Neuronal stem cell (in vitro differentiated cells): Measurements from ENCODE around the gene SAT1.
"Not testable (repeated sequence)": the region's sequence is repeated elsewhere in the genome, so short reads cannot be mapped to it uniquely, and the experiment has no call there.

Source experiments
- DNase-seq: peaks from one replicate; pipeline ENCODE4 v3.0.0-alpha.2; 2013; ENCODE audit warnings: low spot score
- H2AFZ ChIP-seq: one replicate; pipeline ENCODE4 v1.6.1; 2013; ENCODE audit warnings: mild to moderate bottlenecking, low read length, inconsistent platforms
- H2AK5ac ChIP-seq: 2 replicates; pipeline ENCODE4 v1.6.1; 2013; ENCODE audit warnings: low read depth, mild to moderate bottlenecking, inconsistent platforms, low read length, moderate library complexity, mixed read lengths
- H2BK120ac ChIP-seq: 2 replicates; pipeline ENCODE4 v1.6.1; 2013; ENCODE audit warnings: low read depth, mild to moderate bottlenecking, inconsistent platforms, low read length, moderate library complexity, mixed read lengths
- H2BK12ac ChIP-seq: one replicate; pipeline ENCODE4 v1.6.1; 2013; ENCODE audit warnings: low read length, inconsistent platforms
- H2BK15ac ChIP-seq: 2 replicates; pipeline ENCODE4 v1.6.1; 2013; ENCODE audit warnings: mild to moderate bottlenecking, low read length, inconsistent platforms, mixed read lengths
- H2BK5ac ChIP-seq: one replicate; pipeline ENCODE4 v1.6.1; 2013; ENCODE audit warnings: inconsistent platforms, mild to moderate bottlenecking, low read length, moderate library complexity
- H3K14ac ChIP-seq: one replicate; pipeline ENCODE4 v1.6.1; 2013; ENCODE audit warnings: low read length, inconsistent platforms
- H3K18ac ChIP-seq: 2 replicates; pipeline ENCODE4 v1.6.1; 2013; ENCODE audit warnings: low read length, inconsistent platforms
- H3K23ac ChIP-seq: 2 replicates; pipeline ENCODE4 v1.6.1; 2013; ENCODE audit warnings: low read depth, mild to moderate bottlenecking, mixed read lengths, low read length, inconsistent platforms; ENCODE audit not compliant: poor library complexity
- H3K27ac ChIP-seq: replicated peaks from 3 replicates; pipeline ENCODE4 v1.5.1; 2013; ENCODE audit warnings: low read length, inconsistent platforms
- H3K27me3 ChIP-seq, 3 experiments: 2 replicates each; pipeline ENCODE4 v1.6.1; 2013; ENCODE audit warnings: low read length in 3 of 3, mild to moderate bottlenecking in 2 of 3, inconsistent platforms in 1 of 3, low read depth in 1 of 3, mixed read lengths in 1 of 3, moderate library complexity in 1 of 3; ENCODE audit not compliant: control insufficient read depth in 3 of 3, insufficient read depth in 3 of 3
- H3K36me3 ChIP-seq, 2 donors: replicated peaks in 1 of 2; 2 replicates each; pipeline ENCODE4 v1.6.1; 2013; ENCODE audit warnings: low read length in 2 of 2; ENCODE audit not compliant: control insufficient read depth in 2 of 2, insufficient read depth in 2 of 2
- H3K4ac ChIP-seq: 2 replicates; pipeline ENCODE4 v1.6.1; 2013; ENCODE audit warnings: inconsistent platforms, mild to moderate bottlenecking, low read length, moderate library complexity
- H3K4me1 ChIP-seq, 2 donors: 1 replicate in 1 of 2; 2 replicates in 1 of 2; pipeline ENCODE4 v1.6.1; 2013; ENCODE audit warnings: low read length in 2 of 2, low read depth in 1 of 2; ENCODE audit not compliant: control insufficient read depth in 2 of 2, insufficient read depth in 1 of 2
- H3K4me2 ChIP-seq: one replicate; pipeline ENCODE4 v1.6.1; 2013; ENCODE audit warnings: mild to moderate bottlenecking, low read length, inconsistent platforms; ENCODE audit not compliant: insufficient read depth, poor library complexity, severe bottlenecking
- H3K4me3 ChIP-seq, 2 donors: 2 replicates each; pipeline ENCODE4 v1.5.1; 2013; ENCODE audit warnings: low read length in 2 of 2, mild to moderate bottlenecking in 2 of 2, inconsistent platforms in 1 of 2, moderate library complexity in 1 of 2
- H3K79me1 ChIP-seq: one replicate; pipeline ENCODE4 v1.6.1; 2013; ENCODE audit warnings: low read depth, mild to moderate bottlenecking, inconsistent platforms, low read length, moderate library complexity
- H3K9ac ChIP-seq: one replicate; pipeline ENCODE4 v1.6.1; 2013; ENCODE audit warnings: mild to moderate bottlenecking, low read depth, low read length, inconsistent platforms; ENCODE audit not compliant: poor library complexity
- H3K9me3 ChIP-seq, 2 donors: replicated peaks in 1 of 2; 2 replicates each; pipeline versions ENCODE3 to v1.6.1; 2013; ENCODE audit warnings: low read length in 2 of 2, mild to moderate bottlenecking in 2 of 2, inconsistent platforms in 1 of 2, low read depth in 1 of 2, mixed read lengths in 1 of 2, moderate library complexity in 1 of 2; ENCODE audit not compliant: control insufficient read depth in 2 of 2, insufficient read depth in 1 of 2
- H4K8ac ChIP-seq: one replicate; pipeline ENCODE4 v1.6.1; 2013; ENCODE audit warnings: low read depth, mild to moderate bottlenecking, inconsistent platforms, low read length, moderate library complexity
- H4K91ac ChIP-seq: one replicate; pipeline ENCODE4 v1.6.1; 2013; ENCODE audit warnings: low read length, low read depth, mild to moderate bottlenecking, inconsistent platforms; ENCODE audit not compliant: poor library complexity
- WGBS, 2 donors: extraction: QIAGEN DNeasy Blood & Tissue Kit; methylation state at CpG; one replicate each; pipeline ENCODE4 v1.1.7; 2013; ENCODE audit warnings: missing lambda C conversion rate in 2 of 2, mixed read lengths in 1 of 2; ENCODE audit not compliant: insufficient read length in 2 of 2, insufficient replicate concordance in 1 of 2; ENCODE audit errors: extremely low coverage in 2 of 2; 5-methylcytosine and 5-hydroxymethylcytosine counted together

SAT1 gene

GRCh38 chrX:23766650-23767551 lies 16.1 kb upstream of the SAT1 start:
- Histone ChIP-seq H3K4me3 (no peak overlapping the region), H4K91ac (no peak overlapping the region), H3K36me3 (no peaks in the 10 kb centered on the region), H2BK15ac (no peak overlapping the region), H4K8ac (no peak overlapping the region), H2AK5ac (no peak overlapping the region), H2BK12ac (no peak overlapping the region), H3K79me1 (no peaks in the 10 kb centered on the region), H3K4me2 (no peak overlapping the region), H3K27ac (no peak overlapping the region), H3K18ac (no peak overlapping the region), H3K4me1 (no peaks in the 10 kb centered on the region), H3K4ac (no peak overlapping the region), H2BK120ac (no peak overlapping the region), H3K23ac (no peak overlapping the region), H2AFZ (no peak overlapping the region), H3K14ac (no peak overlapping the region), H2BK5ac (no peak overlapping the region), H3K27me3 (no peaks in the 10 kb centered on the region), H3K9me3 (no peaks in the 10 kb centered on the region), H3K9ac (no peak overlapping the region)
- no CpG with 5 or more reads among the region's 28 CpGs for WGBS, 2 donors
- DNase-seq = no peak

- Histone ChIP-seq H2BK5ac (no peak overlapping the region), H3K27ac (no peak overlapping the region), H2BK12ac (no peak overlapping the region), H3K27me3 (no peaks in the 10 kb centered on the region), H3K9ac (no peak overlapping the region), H2AK5ac (no peak overlapping the region), H2AFZ (no peak overlapping the region), H3K36me3 (no peaks in the 10 kb centered on the region), H3K79me1 (no peaks in the 10 kb centered on the region), H3K23ac (no peak overlapping the region), H3K4me1 (no peaks in the 10 kb centered on the region), H4K91ac (no peak overlapping the region), H3K18ac (no peak overlapping the region), H3K4me2 (no peak overlapping the region), H2BK15ac (no peak overlapping the region), H3K9me3 (no peaks in the 10 kb centered on the region), H2BK120ac (no peak overlapping the region), H4K8ac (no peak overlapping the region), H3K14ac (no peak overlapping the region), H3K4me3 (no peak overlapping the region), H3K4ac (no peak overlapping the region)
- DNase-seq = no peak
- no CpG with 5 or more reads among the region's 2 CpGs for WGBS, 2 donors
Observed at GRCh38 chrX:23770142-23770541, 12.8 kb upstream of the SAT1 start.

- H3K27me3 ChIP-seq, DNase-seq, H3K18ac ChIP-seq, H3K4me3 ChIP-seq, H2AK5ac ChIP-seq, H3K36me3 ChIP-seq, H2BK120ac ChIP-seq, H2BK15ac ChIP-seq, H3K9ac ChIP-seq, H3K14ac ChIP-seq, H3K4ac ChIP-seq, H4K8ac ChIP-seq, H3K23ac ChIP-seq, H3K9me3 ChIP-seq, H3K4me1 ChIP-seq, H3K27ac ChIP-seq, H3K79me1 ChIP-seq, H2BK12ac ChIP-seq, H2BK5ac ChIP-seq, H2AFZ ChIP-seq, H4K91ac ChIP-seq, H3K4me2 ChIP-seq: not testable (repeated sequence)
- whole genome bisulfite sequencing, 2 donors = no CpG with 5 or more reads among the region's 7 CpGs
Observed at GRCh38 chrX:23771086-23771485, 11.9 kb upstream of the SAT1 start.

GRCh38 chrX:23773601-23774175 lies 9.3 kb upstream of the SAT1 start:
- H2AK5ac ChIP-seq = no peak overlapping the region
- no peaks in the 10 kb centered on the region for H3K36me3 ChIP-seq
- no peaks in the 10 kb centered on the region for H3K79me1 ChIP-seq
- no CpG with 5 or more reads among the region's 3 CpGs for WGBS, 2 donors
- no peak overlapping the region for H3K14ac ChIP-seq
- no peak overlapping the region for H3K23ac ChIP-seq
- no peak overlapping the region for H3K4ac ChIP-seq
- no peak overlapping the region for H4K91ac ChIP-seq
- DNase-seq = no peak
- no peak overlapping the region for H2BK5ac ChIP-seq
- H2BK120ac ChIP-seq = no peak overlapping the region
- H3K9ac ChIP-seq = no peak overlapping the region
- H3K4me2 ChIP-seq = no peak overlapping the region
- H3K4me3 ChIP-seq = no peak overlapping the region
- no peak overlapping the region for H4K8ac ChIP-seq
- H3K27ac ChIP-seq = no peak overlapping the region
- H3K18ac ChIP-seq = no peak overlapping the region
- H3K4me1 ChIP-seq = no peaks in the 10 kb centered on the region
- H2AFZ ChIP-seq = no peak overlapping the region
- no peak overlapping the region for H2BK15ac ChIP-seq
- H3K9me3 ChIP-seq = no peaks in the 10 kb centered on the region
- no peaks in the 10 kb centered on the region for H3K27me3 ChIP-seq
- H2BK12ac ChIP-seq = no peak overlapping the region
